ENCODE results near the gene MLX.

MLX gene

DNA sequence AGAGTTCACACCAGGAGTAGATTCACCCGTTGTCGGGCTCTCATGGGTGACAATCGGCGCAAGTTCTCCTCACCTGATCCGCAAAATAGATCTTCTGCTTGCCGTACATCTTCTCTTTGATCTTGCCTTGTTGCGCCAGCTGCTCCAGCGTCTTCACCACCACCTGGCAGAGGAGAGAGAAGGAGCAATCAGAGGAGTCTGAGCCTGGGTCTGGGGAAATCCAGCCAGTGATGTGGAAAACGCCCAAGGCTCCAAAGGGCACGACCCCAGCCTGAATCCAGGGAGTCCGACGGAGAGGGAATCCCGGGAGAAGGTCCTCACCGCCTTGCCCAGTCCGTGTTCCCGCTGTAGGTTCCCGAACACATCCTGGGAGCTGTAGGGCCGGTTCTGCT, 10.2 kb downstream of the MLX start:
- Mint-ChIP-seq H3K27me3 (ENCODE audit: low read depth) (no peaks in the 10 kb centered on the region), H3K9me3 (no peaks in the 10 kb centered on the region), H3K36me3 (ENCODE audit: low read depth) (peaks cover 36% of the 10 kb centered on the region), H3K4me1 (ENCODE audit: low read depth) (peaks cover 38% of the 10 kb centered on the region), H3K4me3 (peak overlapping the region; percentile 99), H3K27ac (peak overlapping the region; percentile 78)

GRCh38 chr17:42577532-42578281, 10.8 kb downstream of the MLX start, which contains the start of gene PSMC3IP:
TSS of gene PSMC3IP (minus strand) at chr17:42577729. CDS start at chr17:42577686, 43 bp downstream.
- no peaks in the 10 kb centered on the region for H3K27me3 Mint-ChIP-seq (ENCODE audit: low read depth)
- H3K36me3 Mint-ChIP-seq (ENCODE audit: low read depth) = peaks cover 36% of the 10 kb centered on the region
- peak within 1 kb of the TSS; percentile 96 for H3K27ac Mint-ChIP-seq
- no peaks in the 10 kb centered on the region for H3K9me3 Mint-ChIP-seq
- peak within 1 kb of the TSS; percentile 99 for H3K4me3 Mint-ChIP-seq
- peaks cover 37% of the 10 kb centered on the region for H3K4me1 Mint-ChIP-seq (ENCODE audit: low read depth)

DNA sequence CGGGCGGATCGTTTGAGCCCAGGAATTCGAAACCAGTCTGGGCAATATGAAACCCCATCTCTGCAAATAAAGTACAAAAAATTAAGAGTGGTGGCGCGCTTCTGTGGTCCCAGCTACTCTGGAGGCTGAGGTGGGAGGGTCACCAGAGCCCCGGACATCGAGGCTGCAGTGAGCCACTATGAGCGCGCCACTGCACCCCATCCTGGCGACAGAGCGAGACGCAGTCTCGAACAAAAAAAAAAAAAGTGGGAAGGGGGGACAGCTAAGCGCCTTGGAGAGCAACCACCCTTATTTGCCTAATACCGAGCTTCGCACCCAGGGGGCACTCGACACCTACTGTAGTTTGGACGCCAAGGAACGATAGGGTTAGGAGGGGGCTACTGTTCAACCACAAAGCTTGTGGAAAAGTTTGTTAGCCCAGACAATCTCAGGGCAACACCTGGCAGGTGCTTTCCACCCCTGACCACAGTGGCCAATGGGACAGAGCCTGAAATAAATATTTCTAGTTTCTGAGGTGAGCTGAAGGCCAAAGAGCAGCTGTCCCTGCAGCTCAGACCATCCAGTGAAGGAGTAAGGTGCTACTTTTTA, 11.5 kb downstream of the MLX start:
- Mint-ChIP-seq H3K27me3 (ENCODE audit: low read depth) (no peaks in the 10 kb centered on the region), H3K4me3 (peak overlapping the region; percentile 99), H3K27ac (peak overlapping the region; percentile 96), H3K9me3 (no peaks in the 10 kb centered on the region), H3K4me1 (ENCODE audit: low read depth) (peaks cover 33% of the 10 kb centered on the region), H3K36me3 (ENCODE audit: low read depth) (peaks cover 37% of the 10 kb centered on the region)

DNA sequence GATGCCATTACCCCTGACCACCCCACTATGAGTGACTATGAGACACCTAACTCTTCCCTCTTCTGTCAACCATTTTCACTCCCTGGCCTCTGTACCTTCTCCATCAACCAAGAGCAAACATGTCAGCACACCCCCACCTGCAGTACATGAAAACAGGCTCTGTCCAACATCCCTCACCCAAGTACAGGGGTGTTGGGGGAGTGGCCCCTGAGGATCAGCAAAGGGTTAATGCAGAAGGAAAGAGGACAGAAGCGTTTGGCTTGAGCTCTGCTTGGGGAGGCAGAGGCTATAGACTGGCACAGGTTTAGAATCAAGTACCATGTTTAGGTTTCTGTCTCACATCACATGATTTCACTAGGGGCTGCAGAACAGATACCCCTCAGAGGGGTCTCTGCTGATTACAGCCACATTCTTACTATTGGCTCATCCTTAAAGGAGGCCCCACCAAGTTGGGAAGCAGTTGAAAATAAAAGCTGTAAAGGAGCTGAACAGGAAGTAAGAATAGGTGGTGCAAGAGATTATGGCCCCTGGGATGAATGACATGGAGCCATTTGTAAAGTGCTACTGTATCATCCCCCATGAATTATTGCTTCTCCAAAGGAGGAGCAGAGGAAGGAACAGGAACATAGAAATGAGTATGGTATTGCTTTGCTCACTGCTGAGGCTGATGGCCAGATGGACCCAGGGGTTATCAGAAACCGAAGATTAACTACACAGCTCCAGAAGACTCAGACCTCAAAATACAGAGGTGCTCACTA, 13.1 kb downstream of the MLX start:
- Mint-ChIP-seq H3K4me3 (no peak overlapping the region), H3K36me3 (ENCODE audit: low read depth) (peaks cover 38% of the 10 kb centered on the region), H3K4me1 (ENCODE audit: low read depth) (peaks cover 30% of the 10 kb centered on the region), H3K27ac (no peak overlapping the region), H3K27me3 (ENCODE audit: low read depth) (no peaks in the 10 kb centered on the region), H3K9me3 (no peaks in the 10 kb centered on the region)

DNA sequence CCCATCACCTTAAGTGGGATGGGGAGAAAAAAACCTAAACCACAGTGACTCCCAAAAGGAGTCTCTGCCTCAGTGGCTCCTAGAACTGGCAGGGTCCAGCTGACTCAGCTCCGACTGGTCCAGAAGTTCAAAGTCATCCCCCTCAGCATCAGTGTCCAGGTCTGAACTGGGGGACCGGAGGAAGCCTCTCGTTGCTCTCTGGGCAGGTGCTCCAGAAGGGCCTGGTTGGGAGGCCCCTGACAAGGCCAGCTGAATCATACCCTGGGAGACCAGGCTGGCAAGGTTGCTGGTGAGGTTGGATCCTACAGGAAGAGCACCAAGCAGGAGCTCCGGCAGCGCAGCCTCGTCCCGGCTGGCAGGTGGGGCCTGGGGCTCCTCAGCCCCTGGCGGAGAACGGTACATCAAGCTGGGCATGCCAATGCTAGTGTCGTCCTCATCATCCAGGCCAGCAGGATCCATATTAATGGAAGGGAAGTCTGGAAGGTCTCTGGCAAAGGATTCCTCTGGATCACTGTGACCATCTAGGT, 14.9 kb downstream of the MLX start:
- Mint-ChIP-seq H3K27ac (no peak overlapping the region), H3K4me1 (ENCODE audit: low read depth) (peaks cover 19% of the 10 kb centered on the region), H3K9me3 (no peaks in the 10 kb centered on the region), H3K36me3 (ENCODE audit: low read depth) (peaks cover 37% of the 10 kb centered on the region), H3K4me3 (no peak overlapping the region), H3K27me3 (ENCODE audit: low read depth) (no peaks in the 10 kb centered on the region)

DNA sequence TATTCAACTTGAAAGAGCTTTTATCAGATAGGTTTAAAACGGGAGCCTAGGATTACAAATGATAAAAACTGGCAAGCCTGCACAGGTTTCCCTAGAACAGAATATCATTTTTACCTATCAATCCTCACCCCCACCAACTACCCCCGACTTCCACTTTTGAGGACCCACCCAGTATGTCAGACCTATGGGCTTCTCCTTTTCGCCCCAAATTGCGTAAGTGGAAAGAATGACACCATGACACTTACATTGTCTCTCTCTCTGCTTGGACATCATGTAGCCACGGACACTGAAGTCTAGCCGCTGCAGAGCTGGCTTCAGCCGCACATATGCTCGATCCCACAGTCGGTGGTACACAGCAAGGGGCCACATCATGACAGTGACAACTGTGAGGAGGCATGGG, 18.0 kb downstream of the MLX start:
- H3K27me3 Mint-ChIP-seq (ENCODE audit: low read depth) = no peaks in the 10 kb centered on the region
- H3K4me1 Mint-ChIP-seq (ENCODE audit: low read depth) = peaks cover 2% of the 10 kb centered on the region
- no peak overlapping the region for H3K27ac Mint-ChIP-seq
- H3K4me3 Mint-ChIP-seq = no peak overlapping the region
- H3K36me3 Mint-ChIP-seq (ENCODE audit: low read depth) = peaks cover 41% of the 10 kb centered on the region
- no peaks in the 10 kb centered on the region for H3K9me3 Mint-ChIP-seq

GRCh38 chr17:42585353-42585752, 18.5 kb downstream of the MLX start:
- Mint-ChIP-seq H3K27ac (no peak overlapping the region), H3K9me3 (no peaks in the 10 kb centered on the region)

DNA sequence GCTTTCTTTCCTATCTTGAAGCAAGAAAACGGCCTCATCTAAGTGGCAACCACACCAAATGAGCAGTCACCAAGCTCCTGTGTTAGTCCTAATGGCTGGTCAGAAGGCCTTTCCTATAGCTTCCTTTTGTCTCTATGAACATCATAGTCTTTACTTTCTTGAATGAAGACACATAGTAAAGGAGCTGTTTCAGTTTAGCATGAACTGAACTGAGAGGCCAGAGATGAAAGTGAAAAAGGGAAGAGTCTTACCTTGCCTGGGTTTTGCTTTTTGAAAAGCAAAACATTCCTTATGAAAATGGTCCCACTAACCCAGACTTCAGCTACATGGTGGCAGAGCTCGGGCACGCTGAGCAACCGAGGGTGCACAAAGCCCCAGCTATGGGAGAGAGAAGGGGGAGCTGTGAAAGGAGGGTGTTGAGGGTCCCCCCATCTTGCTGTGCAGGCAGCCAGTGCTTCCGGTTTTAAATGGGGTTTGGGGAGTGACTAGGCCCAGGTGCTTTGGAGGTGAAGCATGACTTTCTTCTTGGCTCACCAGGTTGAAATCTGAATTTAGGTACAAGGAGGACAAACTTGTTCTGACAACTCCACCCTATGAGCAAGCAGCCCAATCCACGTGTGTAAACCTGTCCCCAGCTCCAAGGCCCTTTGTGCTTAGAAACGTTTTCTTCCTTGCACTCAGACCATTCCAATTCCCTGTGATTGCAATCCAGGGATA, 19.8 kb downstream of the MLX start:
- H3K9me3 Mint-ChIP-seq = no peaks in the 10 kb centered on the region
- no peak overlapping the region for H3K4me3 Mint-ChIP-seq
- H3K27ac Mint-ChIP-seq = no peak overlapping the region
- peaks cover 53% of the 10 kb centered on the region for H3K36me3 Mint-ChIP-seq (ENCODE audit: low read depth)
- no peaks in the 10 kb centered on the region for H3K27me3 Mint-ChIP-seq (ENCODE audit: low read depth)
- peaks cover 4% of the 10 kb centered on the region for H3K4me1 Mint-ChIP-seq (ENCODE audit: low read depth)

More at GRCh38 chr17:42585353-42585752, 18.5 kb downstream of the MLX start:
- Mint-ChIP-seq H3K36me3 (ENCODE audit: low read depth) (peaks cover 41% of the 10 kb centered on the region), H3K4me1 (ENCODE audit: low read depth) (peaks cover 2% of the 10 kb centered on the region), H3K27me3 (ENCODE audit: low read depth) (no peaks in the 10 kb centered on the region), H3K4me3 (no peak overlapping the region)

DNA sequence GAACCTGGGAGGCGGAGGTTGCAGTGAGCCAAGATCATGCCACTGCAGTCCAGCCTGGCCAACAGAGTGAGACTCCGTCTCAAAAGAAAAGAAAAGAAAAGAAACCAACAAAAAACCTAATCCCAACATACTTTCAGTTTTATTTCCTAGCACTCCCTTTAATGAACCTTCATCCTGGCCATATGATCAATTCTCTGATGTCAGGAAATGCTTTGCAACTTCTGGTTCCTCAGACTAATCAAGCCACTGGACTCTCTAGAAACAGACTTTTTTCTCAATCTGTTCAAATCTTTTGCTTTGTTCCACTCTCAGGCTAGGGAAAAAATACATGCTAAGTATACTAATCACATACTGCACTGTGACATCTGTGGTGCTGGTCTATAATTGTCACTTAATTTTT, 24.0 kb downstream of the MLX start:
- Mint-ChIP-seq H3K9me3 (no peaks in the 10 kb centered on the region), H3K27ac (peak overlapping the region; percentile 24), H3K36me3 (ENCODE audit: low read depth) (peaks cover 27% of the 10 kb centered on the region), H3K27me3 (ENCODE audit: low read depth) (no peaks in the 10 kb centered on the region), H3K4me3 (no peak overlapping the region), H3K4me1 (ENCODE audit: low read depth) (peaks cover 4% of the 10 kb centered on the region)

- peaks cover 6% of the 10 kb centered on the region for H3K4me1 Mint-ChIP-seq (ENCODE audit: low read depth)
- H3K4me3 Mint-ChIP-seq = no peak overlapping the region
- H3K36me3 Mint-ChIP-seq (ENCODE audit: low read depth) = peaks cover 28% of the 10 kb centered on the region
- no peaks in the 10 kb centered on the region for H3K9me3 Mint-ChIP-seq
- H3K27ac Mint-ChIP-seq = no peak overlapping the region
- H3K27me3 Mint-ChIP-seq (ENCODE audit: low read depth) = no peaks in the 10 kb centered on the region
Measured at GRCh38 chr17:42591411-42591810, 24.5 kb downstream of the MLX start.

GRCh38 chr17:42596386-42596785, 29.5 kb downstream of the MLX start:
- no peaks in the 10 kb centered on the region for H3K27me3 Mint-ChIP-seq (ENCODE audit: low read depth)
- no peak overlapping the region for H3K4me3 Mint-ChIP-seq
- peaks cover 15% of the 10 kb centered on the region for H3K36me3 Mint-ChIP-seq (ENCODE audit: low read depth)
- H3K9me3 Mint-ChIP-seq = no peaks in the 10 kb centered on the region
- peaks cover 7% of the 10 kb centered on the region for H3K4me1 Mint-ChIP-seq (ENCODE audit: low read depth)
- no peak overlapping the region for H3K27ac Mint-ChIP-seq

- Mint-ChIP-seq H3K36me3 (ENCODE audit: low read depth) (peaks cover 15% of the 10 kb centered on the region), H3K4me3 (no peak overlapping the region), H3K27ac (no peak overlapping the region), H3K27me3 (ENCODE audit: low read depth) (no peaks in the 10 kb centered on the region), H3K4me1 (ENCODE audit: low read depth) (peaks cover 10% of the 10 kb centered on the region), H3K9me3 (no peaks in the 10 kb centered on the region)
Measured at GRCh38 chr17:42598905-42599304, 32.0 kb downstream of the MLX start.

- Mint-ChIP-seq H3K9me3 (no peaks in the 10 kb centered on the region), H3K36me3 (ENCODE audit: low read depth) (peaks cover 20% of the 10 kb centered on the region), H3K27me3 (ENCODE audit: low read depth) (no peaks in the 10 kb centered on the region), H3K4me3 (no peak overlapping the region), H3K27ac (no peak overlapping the region), H3K4me1 (ENCODE audit: low read depth) (peaks cover 35% of the 10 kb centered on the region)
Measured at GRCh38 chr17:42603318-42603717, 36.4 kb downstream of the MLX start.

GRCh38 chr17:42607769-42608168, 40.9 kb downstream of the MLX start:
- Mint-ChIP-seq H3K4me3 (peak overlapping the region; percentile 99), H3K36me3 (ENCODE audit: low read depth) (peaks cover 21% of the 10 kb centered on the region), H3K4me1 (ENCODE audit: low read depth) (peaks cover 37% of the 10 kb centered on the region), H3K9me3 (no peaks in the 10 kb centered on the region), H3K27me3 (ENCODE audit: low read depth) (no peaks in the 10 kb centered on the region), H3K27ac (no peak overlapping the region)

Measured in T-helper 1 cell treated with Interleukin-12 subunit alpha and Interleukin-12 subunit beta and Interleukin-4 antibody, amounts not matched to agents 30 μg/mL and 1 μg/mL, for 36 hours (primary cell).